Hepatocyte (in vitro differentiated cells): ENCODE results near the gene APBA3. TPM values are rescaled to one million over a fixed set of nuclear protein-coding genes. Genes with fewer than 3 reads are reported as not detected.

ENCODE experiments used
- DNase-seq: peaks from one replicate; pipeline ENCODE4 v3.0.0-alpha.2; 2016; ENCODE audit warnings: low spot score
- H2AFZ ChIP-seq: fragments of 200-600 bp; sonication (generic); 2 replicates; pipeline ENCODE4 v1.6.0; 2016; ENCODE audit warnings: antibody characterized with exemption, mild to moderate bottlenecking
- H3K27ac ChIP-seq: fragments of 200-600 bp; sonication (generic); 2 replicates; pipeline ENCODE4 v1.5.1; 2016; ENCODE audit warnings: mild to moderate bottlenecking
- H3K27me3 ChIP-seq: fragments of 200-600 bp; sonication (generic); 2 replicates; pipeline ENCODE4 v1.6.1; 2016
- H3K36me3 ChIP-seq: fragments of 200-600 bp; sonication (generic); replicated peaks from 2 replicates; pipeline ENCODE4 v1.5.1; 2016; ENCODE audit warnings: low read depth; ENCODE audit not compliant: insufficient read depth
- H3K4me1 ChIP-seq: fragments of 200-600 bp; sonication (generic); 2 replicates; pipeline ENCODE4 v1.5.1; 2016; ENCODE audit warnings: mild to moderate bottlenecking, moderate library complexity; ENCODE audit not compliant: insufficient read depth
- H3K4me2 ChIP-seq: fragments of 200-600 bp; sonication (generic); 2 replicates; pipeline ENCODE4 v1.6.0; 2016
- H3K4me3 ChIP-seq: fragments of 200-600 bp; sonication (generic); 2 replicates; pipeline ENCODE4 v1.5.1; 2016; ENCODE audit warnings: mild to moderate bottlenecking
- H3K79me2 ChIP-seq: fragments of 200-600 bp; sonication (generic); 2 replicates; pipeline ENCODE4 v1.6.0; 2017; ENCODE audit warnings: mild to moderate bottlenecking
- H3K9me2 ChIP-seq: fragments of 200-600 bp; sonication (generic); replicated peaks from 2 replicates; pipeline ENCODE4 v1.6.0; 2017; ENCODE audit warnings: mild to moderate bottlenecking; ENCODE audit not compliant: insufficient read depth
- H3K9me3 ChIP-seq: fragments of 200-600 bp; sonication (generic); 2 replicates; pipeline ENCODE4 v1.5.1; 2016; ENCODE audit warnings: low read depth, mild to moderate bottlenecking
- H4K20me1 ChIP-seq: fragments of 200-600 bp; sonication (generic); 2 replicates; pipeline ENCODE4 v1.6.0; 2016; ENCODE audit warnings: mild to moderate bottlenecking; ENCODE audit not compliant: insufficient read depth, poor library complexity, severe bottlenecking
- CTCF ChIP-seq: fragments of 200-600 bp; sonication (generic); IDR thresholded peaks from 2 replicates; pipeline ENCODE4 v1.5.1; 2016; ENCODE audit warnings: antibody characterized with exemption, mild to moderate bottlenecking; ENCODE audit not compliant: poor library complexity
- EZH2 ChIP-seq: fragments of 200-600 bp; sonication (generic); IDR thresholded peaks from 2 replicates; pipeline ENCODE4 v1.6.1; 2016; ENCODE audit warnings: antibody characterized with exemption, mild to moderate bottlenecking, borderline replicate concordance
- EZH2phosphoT487 ChIP-seq: fragments of 200-600 bp; sonication (generic); IDR thresholded peaks from one replicate; pipeline ENCODE4 v1.6.1; 2018; ENCODE audit warnings: antibody characterized with exemption, mild to moderate bottlenecking, low read depth, moderate library complexity; ENCODE audit not compliant: unreplicated experiment, severe bottlenecking
- WGBS: methylation state at CpG from one replicate; pipeline ENCODE4 v1.1.6; 2016; ENCODE audit warnings: low lambda C conversion rate; ENCODE audit errors: missing lambda C conversion rate; 5-methylcytosine and 5-hydroxymethylcytosine counted together
- polyA plus RNA-seq: library from polyadenylated mRNA; unstranded; fragments of >200 nt; fragmentation: Nextera tagmentation; extraction: Ambion mirVana; gene quantifications from 2 replicates; pipeline ENCODE4 v1.2.1, GENCODE V29; 2016
- total RNA-seq: library from RNA; depleted of rRNA; stranded (reverse); fragments of >200 nt; gene quantifications from 2 replicates; pipeline ENCODE4 v1.2.3, GENCODE V29; 2014

Gene APBA3
- total and polyA plus RNA-seq, 2 experiments from 2014 or later, result 20.7 to 25.5 TPM

- 99% methylated on average over 30 of the region's 51 CpGs for WGBS
- H3K36me3 ChIP-seq, result no peaks in the 10 kb centered on the region
- no peak overlapping the region for H3K4me3 ChIP-seq
Measured at GRCh38 chr19:3753631-3754410, 7.7 kb downstream of the APBA3 start.

GRCh38 chr19:3752492-3752891 is 9.0 kb downstream of the APBA3 start:
- Histone ChIP-seq H2AFZ (no peak overlapping the region), H3K4me3 (no peak overlapping the region), H3K4me2 (no peak overlapping the region), H3K36me3 (no peaks in the 10 kb centered on the region), H3K27me3 (no peaks in the 10 kb centered on the region), H3K9me3 (no peaks in the 10 kb centered on the region), H3K27ac (no peak overlapping the region), H3K9me2 (no peaks in the 10 kb centered on the region), H3K79me2 (no peaks in the 10 kb centered on the region), H3K4me1 (no peaks in the 10 kb centered on the region), H4K20me1 (no peaks in the 10 kb centered on the region)
- TF ChIP-seq CTCF, result no peak
- TF ChIP-seq EZH2phosphoT487, result no peak
- TF ChIP-seq EZH2, result no peak
- WGBS, result 97% methylated on average over 22 of the region's 25 CpGs
- DNase-seq, result no peak

More at GRCh38 chr19:3753631-3754410, 7.7 kb downstream of the APBA3 start:
- no peaks in the 10 kb centered on the region for H3K4me1 ChIP-seq
- no peaks in the 10 kb centered on the region for H3K9me2 ChIP-seq
- H3K4me2 ChIP-seq, result no peak overlapping the region
- H2AFZ ChIP-seq, result no peak overlapping the region
- no peak overlapping the region for H3K27ac ChIP-seq
- no peak for TF ChIP-seq EZH2phosphoT487
- no peak for TF ChIP-seq EZH2
- TF ChIP-seq CTCF, result no peak
- H3K9me3 ChIP-seq, result no peaks in the 10 kb centered on the region
- DNase-seq, result no peak
- no peaks in the 10 kb centered on the region for H4K20me1 ChIP-seq
- H3K79me2 ChIP-seq, result no peaks in the 10 kb centered on the region
- no peaks in the 10 kb centered on the region for H3K27me3 ChIP-seq

GRCh38 chr19:3751236-3751635 is 10.3 kb downstream of the APBA3 start:
- no peaks in the 10 kb centered on the region for H3K9me2 ChIP-seq
- 98% methylated on average over 6 of the region's 30 CpGs for whole genome bisulfite sequencing
- TF ChIP-seq CTCF (no peak), EZH2 (no peak), EZH2phosphoT487 (no peak)
- H3K9me3 ChIP-seq, result no peaks in the 10 kb centered on the region
- DNase-seq, result no peak
- no peaks in the 10 kb centered on the region for H4K20me1 ChIP-seq
- no peak overlapping the region for H3K4me2 ChIP-seq
- no peaks in the 10 kb centered on the region for H3K36me3 ChIP-seq
- H3K4me3 ChIP-seq, result no peak overlapping the region
- H3K4me1 ChIP-seq, result no peaks in the 10 kb centered on the region
- no peak overlapping the region for H2AFZ ChIP-seq
- H3K27ac ChIP-seq, result no peak overlapping the region
- no peaks in the 10 kb centered on the region for H3K27me3 ChIP-seq
- H3K79me2 ChIP-seq, result no peaks in the 10 kb centered on the region
